Effector memory CD4-positive, alpha-beta T cell (primary cell): ENCODE data around the gene KCTD5.
A peak's percentile ranks its signal among the peaks of the same experiment; 100 is the strongest.
"Not testable (repeated sequence)": the region's sequence is repeated elsewhere in the genome, so short reads cannot be mapped to it uniquely, and the experiment has no call there.

Source experiments
- DNase-seq, 3 donors: peaks; one replicate each; pipeline ENCODE4 v3.0.0-alpha.2; 2020
- H3K27ac ChIP-seq: 2 replicates; pipeline ENCODE4 v1.7.0; 2013; ENCODE audit warnings: mild to moderate bottlenecking, low read length, moderate library complexity; ENCODE audit not compliant: insufficient read depth, poor library complexity, severe bottlenecking
- H3K27me3 ChIP-seq: replicated peaks from 2 replicates; pipeline ENCODE4 v1.7.0; 2013; ENCODE audit warnings: mild to moderate bottlenecking, low read length; ENCODE audit not compliant: insufficient read depth, control insufficient read depth, poor library complexity, severe bottlenecking
- H3K36me3 ChIP-seq: 2 replicates; pipeline ENCODE4 v1.7.0; 2013; ENCODE audit warnings: mild to moderate bottlenecking, low read length, moderate library complexity; ENCODE audit not compliant: control insufficient read depth, insufficient read depth
- H3K4me1 ChIP-seq: 2 replicates; pipeline ENCODE4 v1.7.0; 2013; ENCODE audit warnings: low read length, mild to moderate bottlenecking; ENCODE audit not compliant: control insufficient read depth, insufficient read depth, poor library complexity, severe bottlenecking
- H3K4me3 ChIP-seq: 2 replicates; pipeline ENCODE4 v1.7.0; 2013; ENCODE audit warnings: low read length, low read depth, mild to moderate bottlenecking; ENCODE audit not compliant: insufficient read depth, poor library complexity, severe bottlenecking
- H3K9me3 ChIP-seq: 2 replicates; pipeline ENCODE4 v1.7.0; 2013; ENCODE audit warnings: mild to moderate bottlenecking, low read length, moderate library complexity; ENCODE audit not compliant: control insufficient read depth

KCTD5 gene

DNA sequence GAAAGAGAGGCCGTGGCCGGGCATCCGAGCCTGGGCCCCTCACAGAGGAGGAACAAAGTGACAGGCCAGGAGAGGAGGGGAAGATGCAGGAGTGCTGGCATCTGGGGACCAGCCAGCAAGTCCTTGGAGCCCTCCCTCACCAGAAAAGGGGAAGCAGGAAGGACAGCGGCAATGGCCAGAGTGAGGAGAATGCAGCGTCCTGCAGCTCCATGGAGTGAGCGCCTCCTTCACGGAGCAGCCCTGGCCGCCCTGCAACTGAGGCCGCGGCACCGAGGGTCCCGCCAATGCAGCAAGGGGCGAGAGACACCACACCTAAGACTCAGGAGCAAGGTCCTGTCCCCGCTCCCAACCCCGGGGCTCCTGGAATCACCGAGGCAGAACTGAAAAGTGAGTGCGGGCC lies 24.5 kb upstream of the KCTD5 start:
- not testable (repeated sequence) for H3K9me3 ChIP-seq, H3K27me3 ChIP-seq, H3K4me3 ChIP-seq, H3K27ac ChIP-seq, H3K4me1 ChIP-seq, DNase-seq, H3K36me3 ChIP-seq

DNA sequence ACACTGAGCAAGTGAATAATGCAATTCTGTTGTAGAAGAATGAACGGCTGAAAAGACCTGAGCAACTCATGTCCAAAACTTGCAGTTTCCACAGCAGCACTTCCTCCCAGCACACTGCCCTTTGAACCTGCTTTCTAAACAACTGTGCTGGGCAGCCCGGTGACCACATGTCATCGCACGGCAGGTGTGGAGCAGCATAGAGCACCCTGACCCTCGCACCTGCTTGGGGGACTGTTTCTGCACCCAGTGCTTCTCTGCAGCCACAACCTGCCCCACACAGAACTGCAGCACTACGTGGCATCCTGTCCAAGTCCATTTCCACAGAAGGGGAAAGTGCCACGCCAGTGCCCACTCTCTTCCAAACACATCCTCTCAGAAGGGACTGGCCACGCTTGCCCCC lies 22.8 kb upstream of the KCTD5 start:
- not testable (repeated sequence) for H3K4me3 ChIP-seq, H3K9me3 ChIP-seq, H3K27me3 ChIP-seq, H3K27ac ChIP-seq, DNase-seq, H3K36me3 ChIP-seq
- peaks cover 11% of the 10 kb centered on the region for H3K4me1 ChIP-seq

- peaks cover 11% of the 10 kb centered on the region for H3K4me1 ChIP-seq
- H3K27me3 ChIP-seq, H3K27ac ChIP-seq, H3K9me3 ChIP-seq, DNase-seq, H3K36me3 ChIP-seq, H3K4me3 ChIP-seq: not testable (repeated sequence)
Measured at GRCh38 chr16:2660014-2660662, 22.2 kb upstream of the KCTD5 start.

- H3K9me3 ChIP-seq, H3K27ac ChIP-seq, H3K4me3 ChIP-seq, DNase-seq, H3K27me3 ChIP-seq, H3K36me3 ChIP-seq: not testable (repeated sequence)
- peaks cover 11% of the 10 kb centered on the region for H3K4me1 ChIP-seq
Measured at GRCh38 chr16:2660755-2661373, 21.5 kb upstream of the KCTD5 start.

DNA sequence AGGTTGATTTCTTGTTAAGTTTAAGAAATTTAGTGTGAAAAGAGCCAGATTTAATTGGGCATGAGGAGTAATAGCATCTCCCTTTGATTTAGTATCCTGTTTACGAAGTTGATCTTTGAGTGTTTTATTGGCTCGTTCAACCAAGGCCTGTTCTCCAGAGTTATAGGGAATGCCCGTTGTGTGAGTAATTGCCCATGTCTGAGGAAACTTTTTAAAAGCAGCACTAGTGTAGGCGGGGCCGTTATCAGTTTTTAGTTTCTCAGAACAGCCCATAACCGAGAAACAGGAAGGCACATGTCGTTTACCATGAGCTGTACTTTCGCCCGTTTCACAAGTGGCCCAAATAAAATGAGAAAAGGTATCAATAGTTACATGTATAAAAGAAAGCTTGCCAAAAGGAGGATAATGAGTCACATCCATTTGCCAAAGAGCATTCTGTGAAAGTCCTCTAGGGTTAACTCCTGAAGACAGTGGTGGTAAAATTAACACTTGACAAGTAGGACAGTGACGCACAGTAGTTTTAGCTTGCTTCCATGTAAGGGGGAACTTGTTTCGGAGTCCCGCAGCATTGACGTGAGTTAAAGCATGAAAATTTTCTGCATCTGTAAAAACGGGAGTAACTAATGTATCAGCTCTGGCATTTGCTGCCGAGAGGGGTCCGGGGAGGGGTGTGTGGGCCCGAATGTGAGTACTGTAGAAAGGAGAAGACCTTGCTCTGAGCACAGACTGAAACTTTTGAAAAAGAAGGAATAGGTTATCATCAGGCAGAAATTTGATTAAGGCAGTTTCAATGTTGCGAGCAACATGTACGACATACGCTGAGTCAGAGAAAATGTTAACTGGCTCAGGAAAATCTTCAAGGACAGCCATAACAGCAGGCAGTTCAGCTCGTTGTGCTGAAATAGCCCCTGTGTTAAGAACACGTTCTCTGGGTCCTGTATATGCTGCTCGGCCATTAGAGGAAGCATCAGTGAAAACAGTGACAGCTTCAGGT lies 18.5 kb upstream of the KCTD5 start:
- Histone ChIP-seq H3K36me3 (peaks cover 4% of the 10 kb centered on the region), H3K27me3 (no peaks in the 10 kb centered on the region), H3K4me3 (no peak overlapping the region), H3K4me1 (peaks cover 11% of the 10 kb centered on the region), H3K9me3 (no peaks in the 10 kb centered on the region), H3K27ac (peak overlapping the region; percentile 61)
- no peak for DNase-seq

- peaks cover 11% of the 10 kb centered on the region for H3K4me1 ChIP-seq
- H3K9me3 ChIP-seq = no peaks in the 10 kb centered on the region
- peaks cover 5% of the 10 kb centered on the region for H3K36me3 ChIP-seq
- H3K27me3 ChIP-seq = no peaks in the 10 kb centered on the region
- DNase-seq = no peak
- no peak overlapping the region for H3K4me3 ChIP-seq
- H3K27ac ChIP-seq = peak overlapping the region; percentile 33
Measured at GRCh38 chr16:2664574-2664982, 17.7 kb upstream of the KCTD5 start.

DNA sequence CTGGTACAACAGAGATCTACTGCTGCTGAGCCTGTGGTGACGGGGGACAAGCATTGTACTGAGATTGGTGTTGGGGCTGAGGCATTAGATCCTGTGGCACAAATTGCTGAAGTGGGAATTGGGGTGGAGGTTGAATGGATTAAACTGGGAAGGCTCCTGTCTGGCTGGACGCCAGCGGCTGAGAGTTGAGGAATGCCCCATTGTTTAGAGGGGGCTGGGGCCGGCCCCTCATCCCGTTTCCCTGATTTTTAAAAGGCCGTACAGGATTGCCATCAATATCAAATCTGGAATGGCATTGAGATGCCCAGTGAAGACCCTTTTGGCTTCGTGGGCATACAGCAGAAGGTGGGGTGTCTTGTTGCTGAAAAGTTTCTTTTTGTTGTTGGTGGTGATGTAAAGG lies 15.7 kb upstream of the KCTD5 start:
- peaks cover 11% of the 10 kb centered on the region for H3K4me1 ChIP-seq
- H3K4me3 ChIP-seq, H3K9me3 ChIP-seq, H3K27ac ChIP-seq, DNase-seq, H3K27me3 ChIP-seq, H3K36me3 ChIP-seq: not testable (repeated sequence)

GRCh38 chr16:2669587-2669986 lies 12.7 kb upstream of the KCTD5 start:
- not testable (repeated sequence) for H3K36me3 ChIP-seq, H3K27ac ChIP-seq, H3K4me3 ChIP-seq, H3K9me3 ChIP-seq, H3K4me1 ChIP-seq, DNase-seq, H3K27me3 ChIP-seq

DNA sequence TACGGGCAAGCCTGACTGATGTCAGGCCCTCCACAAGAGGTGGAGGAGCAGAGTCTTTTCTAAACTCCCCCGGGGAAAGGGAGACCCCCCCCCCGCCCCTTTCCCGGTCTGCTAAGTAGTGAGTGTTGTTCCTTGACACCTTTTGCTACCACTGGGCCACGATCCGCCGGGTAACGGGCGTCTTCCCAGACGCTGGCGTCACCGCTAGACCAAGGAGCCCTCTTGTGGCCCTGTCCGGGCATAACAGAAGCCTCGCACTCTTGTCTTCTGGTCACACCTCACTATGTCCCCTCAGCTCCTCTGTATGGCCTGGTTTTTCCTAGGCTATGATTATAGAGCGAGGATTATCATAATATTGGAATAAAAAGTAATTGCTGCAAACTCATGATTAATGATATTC lies 12.3 kb upstream of the KCTD5 start:
- DNase-seq = peak; percentile 23 to 37 (median 26)
- not testable (repeated sequence) for H3K27me3 ChIP-seq, H3K9me3 ChIP-seq, H3K4me3 ChIP-seq, H3K27ac ChIP-seq, H3K4me1 ChIP-seq, H3K36me3 ChIP-seq

GRCh38 chr16:2671193-2671592 lies 11.1 kb upstream of the KCTD5 start:
- not testable (repeated sequence) for DNase-seq, H3K4me1 ChIP-seq, H3K4me3 ChIP-seq, H3K36me3 ChIP-seq, H3K27me3 ChIP-seq, H3K27ac ChIP-seq, H3K9me3 ChIP-seq
